Neural cell (in vitro differentiated cells): ENCODE data around the gene DDC.

Experiments
- CTCF ChIP-seq: fragments of 450-650 bp; IDR thresholded peaks from 2 replicates; pipeline ENCODE4 v1.5.1; 2014; ENCODE audit warnings: antibody characterized with exemption, mild to moderate bottlenecking, moderate library complexity; ENCODE audit not compliant: poor library complexity, severe bottlenecking
- RAD21 ChIP-seq: fragments of 450-650 bp; conservative IDR thresholded peaks from 2 replicates; pipeline ENCODE4 v1.6.1; 2014; ENCODE audit warnings: antibody characterized with exemption, mild to moderate bottlenecking, moderate library complexity
- REST ChIP-seq: IDR thresholded peaks from 2 replicates; pipeline ENCODE4 v1.6.1; 2012; ENCODE audit warnings: borderline replicate concordance
- TAF1 ChIP-seq: IDR thresholded peaks from 2 replicates; pipeline ENCODE4 v1.6.1; 2012; ENCODE audit warnings: low read depth

- TF ChIP-seq CTCF (no peak), TAF1 (no peak), RAD21 (no peak), REST (no peak)
These were observed 139.9 kb downstream of the DDC start for GRCh38 chr7:50425318-50425717.
